Body of pancreas (tissue), 4 donors: Measurements from ENCODE around the gene CLEC4M. TPM values are rescaled to one million over a fixed set of nuclear protein-coding genes. Genes with fewer than 3 reads are reported as not detected.

Experiments used
- ATAC-seq: fragments of 150-250 bp; one replicate; pipeline ENCODE4 v1.9.1; 2016
- DNase-seq, 4 donors: peaks; one replicate each; pipeline ENCODE4 v3.0.0-alpha.2; 2019
- H3K27ac ChIP-seq, 4 donors: fragments of 200-600 bp; sonication (generic); 1 replicate in 3 of 4; 2 replicates in 1 of 4; pipeline versions ENCODE4 v1.5.1 to v1.6.1; 2016 to 2019; ENCODE audit warnings: mild to moderate bottlenecking in 1 of 4, mixed read lengths in 1 of 4, moderate library complexity in 1 of 4
- H3K27me3 ChIP-seq, 2 donors: fragments of 200-600 bp; sonication (generic); one replicate each; pipeline ENCODE4 v1.6.0; 2016; ENCODE audit warnings: mild to moderate bottlenecking in 1 of 2
- H3K36me3 ChIP-seq, 2 donors: fragments of 200-600 bp; sonication (generic); replicated peaks in 1 of 2; 2 replicates each; pipeline ENCODE4 v1.5.1; 2016; ENCODE audit warnings: low read depth in 2 of 2; ENCODE audit not compliant: insufficient read depth in 1 of 2
- H3K4me1 ChIP-seq: fragments of 200-600 bp; sonication (generic); one replicate; pipeline ENCODE4 v1.6.0; 2016
- H3K4me3 ChIP-seq, 2 donors: fragments of 200-600 bp; sonication (generic); 1 replicate in 1 of 2; 2 replicates in 1 of 2; pipeline ENCODE4 v1.5.1; 2016 to 2019
- H3K9me3 ChIP-seq, 3 donors: fragments of 200-600 bp; sonication (generic); 1 replicate in 2 of 3; 2 replicates in 1 of 3; pipeline ENCODE4 v1.5.1; 2016
- CTCF ChIP-seq, 7 experiments: fragments of 450-650 bp in 4 of 7; fragments of 200-600 bp in 3 of 7; sonication (generic) in 3 of 7; IDR thresholded peaks; one replicate each; pipeline ENCODE4 v1.5.1; 2016 to 2019; ENCODE audit warnings: antibody characterized with exemption in 7 of 7
- POLR2A ChIP-seq, 3 donors: fragments of 450-650 bp; IDR thresholded peaks; one replicate each; pipeline ENCODE4 v1.6.1; 2016; ENCODE audit warnings: antibody characterized with exemption in 3 of 3, mild to moderate bottlenecking in 2 of 3
- WGBS, 2 donors: methylation state at CpG; one replicate each; pipeline ENCODE4 v1.1.5; 2017; 5-methylcytosine and 5-hydroxymethylcytosine counted together
- intact Hi-C: fragments of 100-400 bp; cut with DNase I; formaldehyde crosslinking; loops from one replicate; pipeline ENCODE4 v1.15.1; 2023
- total RNA-seq, 2 donors: library from RNA; depleted of rRNA; stranded (reverse); fragments of >200 nt; gene quantifications; one replicate each; pipeline ENCODE4 v1.1.0, GENCODE V29; 2016

The CLEC4M gene
- total RNA-seq, 2 donors from 2014 or later: not detected

DNA sequence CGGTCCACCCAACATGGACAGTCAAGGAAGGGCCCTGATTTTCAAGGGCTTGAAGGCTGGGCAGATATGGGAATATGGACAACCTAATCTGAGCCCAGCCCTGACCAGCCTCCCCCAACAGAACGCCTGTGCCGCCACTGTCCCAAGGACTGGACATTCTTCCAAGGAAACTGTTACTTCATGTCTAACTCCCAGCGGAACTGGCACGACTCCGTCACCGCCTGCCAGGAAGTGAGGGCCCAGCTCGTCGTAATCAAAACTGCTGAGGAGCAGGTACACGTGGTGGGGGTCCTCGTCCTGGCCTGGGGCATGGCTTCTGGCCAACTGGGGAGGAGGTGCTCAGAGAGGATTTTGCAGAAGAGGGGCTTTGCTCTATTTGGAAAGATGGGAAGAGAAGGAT is 3.5 kb downstream of the CLEC4M start:
- no peak overlapping the region for H3K27ac ChIP-seq

GRCh38 chr19:7767487-7767886 is 4.4 kb downstream of the CLEC4M start:
- Histone ChIP-seq H3K36me3 (no peaks in the 10 kb centered on the region), H3K27ac (no peak overlapping the region), H3K27me3 (no peaks in the 10 kb centered on the region), H3K9me3 (no peaks in the 10 kb centered on the region), H3K4me1 (no peaks in the 10 kb centered on the region), H3K4me3 (no peak overlapping the region)
- 42 to 71% methylated on average over 3 to 4 of the region's 4 CpGs for WGBS, 2 donors
- TF ChIP-seq POLR2A (IDR thresholded peaks at IDR 0.05): no peak
- no peak for TF ChIP-seq CTCF (IDR thresholded peaks at IDR 0.05)
- ATAC-seq: no peak
- intact Hi-C loops: no loop called here
- no peak for DNase-seq

More for the DNA sequence above, 3.5 kb downstream of the CLEC4M start:
- ATAC-seq (no peak), DNase-seq (no peak)
- H3K4me3 ChIP-seq: no peak overlapping the region
- no peaks in the 10 kb centered on the region for H3K27me3 ChIP-seq
- no peaks in the 10 kb centered on the region for H3K9me3 ChIP-seq
- intact Hi-C loops: no loop called here
- WGBS, 2 donors: 58 to 60% methylated on average over 8 to 11 of the region's 11 CpGs
- TF ChIP-seq CTCF (IDR thresholded peaks at IDR 0.05) (no peak), POLR2A (IDR thresholded peaks at IDR 0.05) (no peak)
- H3K36me3 ChIP-seq: no peaks in the 10 kb centered on the region
- H3K4me1 ChIP-seq: no peaks in the 10 kb centered on the region

GRCh38 chr19:7769171-7769570 is 6.1 kb downstream of the CLEC4M start:
- Histone ChIP-seq H3K27ac (no peak overlapping the region), H3K9me3 (no peaks in the 10 kb centered on the region), H3K4me1 (no peaks in the 10 kb centered on the region), H3K27me3 (no peaks in the 10 kb centered on the region), H3K36me3 (no peaks in the 10 kb centered on the region), H3K4me3 (no peak overlapping the region)
- 53 to 69% methylated on average over 2 of the region's 2 CpGs for WGBS, 2 donors
- no peak for TF ChIP-seq POLR2A (IDR thresholded peaks at IDR 0.05)
- no peak for TF ChIP-seq CTCF (IDR thresholded peaks at IDR 0.05)
- DNase-seq (no peak), ATAC-seq (no peak)
- intact Hi-C loops: no loop called here

DNA sequence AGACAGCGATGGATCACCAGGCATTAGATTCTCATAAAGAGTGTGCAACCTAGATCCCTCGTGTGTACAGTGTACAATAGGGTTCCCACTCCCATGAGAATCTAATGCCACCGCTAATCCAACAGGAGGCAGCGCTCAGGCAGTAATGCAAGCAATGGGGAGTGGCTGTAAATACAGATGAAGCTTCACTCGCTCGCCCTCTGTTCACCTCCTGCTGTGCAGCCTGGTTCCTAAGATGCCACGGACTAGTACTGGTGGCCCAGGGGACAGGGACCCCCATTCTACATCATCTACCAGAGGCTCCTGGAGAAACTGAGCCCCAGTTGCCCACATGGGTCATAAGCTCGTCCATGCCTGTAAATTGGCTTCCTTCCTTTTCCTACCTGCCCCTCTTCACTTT is 8.0 kb downstream of the CLEC4M start:
- WGBS, 2 donors: 57 to 64% methylated on average over 8 of the region's 8 CpGs
- no peak for ATAC-seq
- H3K27ac ChIP-seq: no peak overlapping the region
- no peaks in the 10 kb centered on the region for H3K9me3 ChIP-seq
- H3K36me3 ChIP-seq: no peaks in the 10 kb centered on the region
- no peak overlapping the region for H3K4me3 ChIP-seq
- no peak for DNase-seq
- no peaks in the 10 kb centered on the region for H3K27me3 ChIP-seq
- TF ChIP-seq POLR2A (IDR thresholded peaks at IDR 0.05) (no peak), CTCF (IDR thresholded peaks at IDR 0.05) (no peak)
- intact Hi-C loops: no loop called here
- no peaks in the 10 kb centered on the region for H3K4me1 ChIP-seq

DNA sequence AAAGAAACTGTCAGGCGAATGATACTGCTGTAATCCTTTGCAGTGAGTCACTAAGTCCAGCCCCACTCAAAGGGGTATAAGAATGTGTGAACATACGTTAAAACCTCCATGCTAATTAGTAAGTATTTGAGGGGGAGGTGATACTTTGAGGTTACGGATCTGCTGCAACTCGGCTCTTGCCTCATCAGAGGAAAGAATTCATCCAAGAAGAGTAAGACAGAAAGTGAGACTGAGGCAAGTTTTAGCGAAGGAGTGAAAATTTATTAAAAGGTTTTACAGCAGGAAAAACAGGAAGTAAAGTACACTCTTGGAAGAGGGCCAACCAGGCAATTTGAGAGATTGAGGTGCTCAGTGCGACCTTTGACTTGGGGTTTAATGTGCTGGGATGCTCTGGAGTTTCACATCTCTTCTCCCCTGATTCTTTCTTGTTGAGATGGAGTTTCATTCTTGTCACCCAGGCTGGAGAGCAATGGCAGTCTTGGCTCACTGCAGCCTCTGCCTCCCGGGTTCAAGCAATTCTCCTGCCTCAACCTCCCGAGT is 9.8 kb downstream of the CLEC4M start:
- H3K4me3 ChIP-seq: no peak overlapping the region
- H3K4me1 ChIP-seq: no peaks in the 10 kb centered on the region
- ATAC-seq (no peak), DNase-seq (no peak)
- intact Hi-C loops: no loop called here
- TF ChIP-seq POLR2A (IDR thresholded peaks at IDR 0.05): no peak
- no peak for TF ChIP-seq CTCF (IDR thresholded peaks at IDR 0.05)
- no peaks in the 10 kb centered on the region for H3K27me3 ChIP-seq
- WGBS, 2 donors: 62 to 65% methylated on average over 8 of the region's 8 CpGs
- H3K27ac ChIP-seq: no peak overlapping the region
- no peaks in the 10 kb centered on the region for H3K9me3 ChIP-seq
- H3K36me3 ChIP-seq: no peaks in the 10 kb centered on the region
